ENCODE results near the gene FN3KRP.

FN3KRP gene

GRCh38 chr17:82709024-82709675, 7.4 kb upstream of the FN3KRP start:
- no peak for DNase-seq (ENCODE audit: low read depth in 2 of 2, low spot score in 1 of 2)

- DNase-seq (ENCODE audit: low read depth in 2 of 2, low spot score in 1 of 2), result no peak
These were observed 6.6 kb upstream of the FN3KRP start for GRCh38 chr17:82709676-82710498.

GRCh38 chr17:82710499-82711232, 5.8 kb upstream of the FN3KRP start:
- DNase-seq (ENCODE audit: low read depth in 2 of 2, low spot score in 1 of 2), result no peak

GRCh38 chr17:82713071-82713723, 3.3 kb upstream of the FN3KRP start:
- no peak for DNase-seq (ENCODE audit: low read depth in 2 of 2, low spot score in 1 of 2)

- no peak for DNase-seq (ENCODE audit: low read depth in 2 of 2, low spot score in 1 of 2)
These were observed 2.6 kb downstream of the FN3KRP start for GRCh38 chr17:82718986-82719685.

GRCh38 chr17:82720204-82720603, 3.7 kb downstream of the FN3KRP start:
- no peak for DNase-seq (ENCODE audit: low read depth in 2 of 2, low spot score in 1 of 2)

- no peak for DNase-seq (ENCODE audit: low read depth in 2 of 2, low spot score in 1 of 2)
These were observed 6.0 kb downstream of the FN3KRP start for GRCh38 chr17:82722341-82723013.

GRCh38 chr17:82723169-82723807, 6.8 kb downstream of the FN3KRP start:
- DNase-seq (ENCODE audit: low read depth in 2 of 2, low spot score in 1 of 2), result no peak

GRCh38 chr17:82726427-82726826, 9.9 kb downstream of the FN3KRP start:
- DNase-seq (ENCODE audit: low read depth in 2 of 2, low spot score in 1 of 2), result no peak

GRCh38 chr17:82729479-82730260, 13.2 kb downstream of the FN3KRP start:
- DNase-seq (ENCODE audit: low read depth in 2 of 2, low spot score in 1 of 2), result no peak

GRCh38 chr17:82732118-82732743, 15.7 kb downstream of the FN3KRP start:
- no peak for DNase-seq (ENCODE audit: low read depth in 2 of 2, low spot score in 1 of 2)

- no peak for DNase-seq (ENCODE audit: low read depth in 2 of 2, low spot score in 1 of 2)
These were observed 18.7 kb downstream of the FN3KRP start, which contains the start of gene FN3K for GRCh38 chr17:82734987-82735866. TSS of gene FN3K (plus strand) at chr17:82735615. CDS start at chr17:82735637, 22 bp downstream.

GRCh38 chr17:82736511-82737185, 20.1 kb downstream of the FN3KRP start:
- DNase-seq (ENCODE audit: low read depth in 2 of 2, low spot score in 1 of 2), result no peak

- DNase-seq (ENCODE audit: low read depth in 2 of 2, low spot score in 1 of 2), result no peak
These were observed 21.7 kb downstream of the FN3KRP start for GRCh38 chr17:82737967-82738877.

GRCh38 chr17:82740906-82741759, 24.6 kb downstream of the FN3KRP start:
- no peak for DNase-seq (ENCODE audit: low read depth in 2 of 2, low spot score in 1 of 2)

Data from stimulated activated CD8-positive, alpha-beta memory T cell treated with anti-CD3 and anti-CD28 coated beads, Interleukin-4, amount 100 ng/mL, for 1 hour (primary cell).